Stimulated activated CD4-positive, alpha-beta T cell treated with anti-CD3 and anti-CD28 coated beads, Interleukin-12 subunit alpha, Interleukin-12 subunit beta, amount 100 ng/mL, for 4 hours (primary cell): ENCODE data around the gene SLC2A3.
"Not testable (repeated sequence)": the region's sequence is repeated elsewhere in the genome, so short reads cannot be mapped to it uniquely, and the experiment has no call there.

Source experiments
- DNase-seq: peaks from one replicate; pipeline ENCODE4 v3.0.0-alpha.2; 2020

SLC2A3 gene

DNA sequence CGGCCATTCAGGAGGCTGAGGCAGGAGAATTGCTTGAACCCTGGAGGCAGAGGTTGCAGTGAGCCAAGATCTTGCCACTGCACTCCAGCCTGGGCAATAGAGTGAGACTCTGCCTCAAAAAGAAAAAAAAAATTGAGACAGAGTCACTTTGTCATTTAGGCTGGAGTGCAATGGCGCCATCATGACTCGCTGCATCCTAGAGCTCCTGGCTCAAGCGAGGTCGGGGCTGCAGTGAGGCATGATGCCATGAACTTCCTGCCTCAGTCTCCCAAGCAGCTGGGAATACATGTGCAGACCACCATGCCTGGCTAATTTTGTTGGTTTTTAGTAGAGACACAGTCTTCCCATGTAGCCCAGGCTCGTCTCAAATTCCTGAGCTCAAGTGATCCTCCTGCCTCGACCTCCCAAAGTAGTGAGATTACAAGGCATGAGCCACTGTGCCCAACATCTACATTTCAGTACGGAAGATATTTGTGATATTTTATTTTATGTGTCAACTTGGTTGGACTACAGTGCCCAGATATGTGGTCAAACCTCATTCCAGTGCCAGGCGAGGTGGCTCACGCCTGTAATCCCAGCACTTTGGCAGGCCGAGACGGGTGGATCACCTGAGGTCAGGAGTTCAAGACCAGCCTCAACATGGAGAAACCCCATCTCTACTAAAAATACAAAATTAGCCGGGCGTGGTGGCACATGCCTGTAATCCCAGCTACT, 14.4 kb upstream of the SLC2A3 start:
- DNase-seq, result not testable (repeated sequence)

DNA sequence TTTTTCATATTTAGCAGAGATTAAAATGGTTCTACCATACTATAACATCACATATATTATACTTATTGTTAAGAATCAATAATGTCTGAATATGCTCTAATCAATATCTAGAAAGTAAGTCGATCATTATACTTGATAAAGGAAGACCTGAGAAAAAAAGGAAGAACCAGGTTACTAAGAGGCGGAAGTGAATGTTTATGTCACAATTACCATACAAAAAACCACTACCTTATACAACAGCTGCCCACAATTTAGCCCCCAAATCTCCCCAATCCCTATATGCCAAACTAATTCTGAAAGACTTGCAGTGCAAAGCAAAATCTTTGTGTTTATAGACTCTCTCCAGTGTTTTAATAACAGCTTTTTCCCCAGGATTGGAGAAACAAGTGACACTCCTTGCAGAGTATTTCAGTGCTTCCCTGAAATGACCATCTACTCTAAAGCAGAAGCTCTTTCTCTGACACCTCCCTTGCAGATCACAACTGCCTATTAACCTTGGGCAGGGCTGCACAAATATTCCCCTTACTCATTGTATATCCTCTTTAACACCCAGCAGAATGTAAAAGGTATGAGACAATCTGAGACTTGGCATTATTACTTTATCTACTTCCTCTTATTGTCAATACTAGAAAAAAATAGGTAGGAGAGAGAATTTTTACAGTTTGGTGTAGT, 12.7 kb upstream of the SLC2A3 start:
- no peak for DNase-seq

GRCh38 chr12:7947011-7947410, 11.0 kb upstream of the SLC2A3 start:
- DNase-seq, result no peak

GRCh38 chr12:7944760-7945159, 8.8 kb upstream of the SLC2A3 start:
- DNase-seq, result not testable (repeated sequence)

DNA sequence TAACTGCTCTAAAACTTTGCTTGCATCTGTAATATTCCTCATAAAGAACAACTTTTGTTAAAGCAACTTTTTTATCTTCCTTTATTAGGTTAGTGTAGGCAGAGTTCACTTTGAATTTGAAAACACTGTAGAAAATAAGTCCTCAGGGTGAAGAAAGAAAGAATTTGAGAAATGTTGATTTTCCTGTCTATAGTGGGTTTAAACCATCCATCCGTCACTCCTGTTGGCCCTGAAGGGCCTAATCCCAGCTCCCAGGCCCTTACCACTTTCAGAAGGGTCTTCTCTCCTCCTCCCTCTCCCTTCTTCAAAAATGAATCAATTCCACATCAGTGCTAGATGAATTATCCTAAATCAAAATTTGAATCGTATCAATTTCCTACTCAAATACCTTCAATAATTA, 4.9 kb upstream of the SLC2A3 start:
- no peak for DNase-seq

DNA sequence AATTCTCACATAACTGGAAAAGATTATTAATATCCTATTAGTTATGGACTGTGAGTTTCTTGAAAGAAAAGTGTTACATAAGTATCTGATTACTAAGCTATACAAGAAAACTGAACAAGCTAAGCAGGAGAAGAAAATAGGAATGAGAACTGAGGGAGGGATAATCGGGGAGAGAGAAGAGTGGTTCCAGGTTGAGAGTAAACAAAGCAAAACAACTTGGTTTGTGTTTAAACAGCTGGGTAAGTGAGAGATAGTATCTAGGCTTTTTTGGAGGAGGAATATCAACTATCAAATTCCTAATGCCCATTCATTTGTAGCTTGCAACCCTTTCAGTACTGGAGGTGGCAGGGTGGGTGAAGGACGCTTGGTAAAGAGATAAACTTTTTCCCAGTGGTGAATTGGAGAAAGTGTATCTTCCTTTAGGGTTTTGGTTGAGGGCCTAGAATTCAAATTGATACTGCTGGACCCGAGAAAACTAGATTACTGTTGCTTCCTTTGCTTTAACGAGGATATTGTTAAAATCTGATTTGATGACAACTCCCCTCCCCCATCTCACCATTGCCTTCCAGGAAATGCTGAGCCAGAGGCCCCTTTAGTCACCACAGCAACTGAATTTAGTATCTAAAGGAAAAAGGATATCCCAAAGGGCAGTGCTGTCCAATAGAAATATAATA, 2.0 kb upstream of the SLC2A3 start:
- DNase-seq, result no peak

DNA sequence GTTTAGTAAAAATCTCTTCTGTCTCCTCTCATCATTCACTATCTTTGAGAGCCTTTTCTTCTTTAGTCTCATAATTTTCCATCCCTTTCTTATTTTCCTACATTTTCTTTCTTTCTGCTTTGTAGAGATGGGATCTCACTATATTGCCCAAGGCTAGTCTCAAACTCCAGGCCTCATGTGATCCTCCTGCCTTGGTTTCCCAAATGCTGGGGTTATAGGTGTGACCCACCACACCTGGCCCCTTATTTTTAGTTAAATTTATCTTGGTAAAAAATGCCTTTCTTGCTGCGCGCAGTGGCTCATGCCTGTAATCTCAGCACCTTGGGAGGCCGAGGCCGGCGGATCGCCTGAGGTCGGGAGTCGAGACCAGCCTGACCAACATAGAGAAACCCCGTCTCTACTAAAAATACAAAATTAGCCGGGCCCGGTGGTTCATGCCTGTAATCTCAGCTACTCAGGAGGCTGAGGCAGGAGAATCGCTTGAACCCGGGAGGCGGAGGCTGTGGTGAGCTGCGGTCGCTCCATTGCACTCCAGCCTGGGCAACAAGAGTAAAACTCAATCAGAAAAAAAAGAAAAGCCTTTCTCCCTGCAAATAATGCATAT, 996 bp downstream of the SLC2A3 start:
- DNase-seq, result no peak

GRCh38 chr12:7934091-7934888, 1.7 kb downstream of the SLC2A3 start:
- DNase-seq, result no peak

GRCh38 chr12:7933255-7933726, 2.7 kb downstream of the SLC2A3 start:
- peak; percentile 71 for DNase-seq

GRCh38 chr12:7932599-7933240, 3.3 kb downstream of the SLC2A3 start:
- DNase-seq, result not testable (repeated sequence)

GRCh38 chr12:7929083-7929792, 6.7 kb downstream of the SLC2A3 start:
- no peak for DNase-seq

DNA sequence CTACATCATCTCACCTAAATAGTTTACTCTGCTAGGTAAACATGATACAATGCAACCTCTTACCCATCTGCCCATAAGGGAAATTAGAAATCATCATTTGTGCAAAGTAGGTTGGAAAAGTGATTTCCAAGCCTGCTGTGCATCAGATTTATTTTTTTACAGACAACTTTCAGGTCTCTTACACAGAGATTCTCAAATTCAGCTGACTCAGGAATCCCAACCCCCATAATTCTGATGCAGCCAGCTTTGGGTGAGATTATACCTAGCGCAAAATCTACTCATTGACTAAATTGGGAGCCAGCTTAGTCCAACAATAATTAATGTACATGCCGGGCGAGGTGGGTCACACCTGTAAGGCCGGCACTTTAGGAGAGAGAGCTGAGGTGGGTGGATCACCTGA, 8.5 kb downstream of the SLC2A3 start:
- no peak for DNase-seq

- DNase-seq, result not testable (repeated sequence)
Measured at GRCh38 chr12:7926068-7926666, 9.8 kb downstream of the SLC2A3 start.

- no peak for DNase-seq
Measured at GRCh38 chr12:7923241-7924236, 12.4 kb downstream of the SLC2A3 start.

- DNase-seq, result not testable (repeated sequence)
Measured at GRCh38 chr12:7921181-7921580, 14.8 kb downstream of the SLC2A3 start.

DNA sequence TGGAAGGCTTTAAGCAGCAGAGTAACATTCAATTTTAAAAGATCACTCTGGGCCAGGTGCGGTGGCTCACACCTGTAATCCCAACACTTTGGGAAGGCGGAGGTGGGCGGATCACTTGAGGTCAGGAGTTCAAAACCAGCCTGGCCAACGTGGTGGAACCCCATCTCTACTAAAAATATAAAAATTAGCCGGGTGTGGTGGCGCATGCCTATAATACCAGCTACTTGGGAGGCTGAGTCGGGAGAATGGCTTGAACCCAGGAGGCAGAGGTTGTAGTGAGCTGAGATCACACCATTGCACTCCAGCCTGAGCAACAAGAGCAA, 17.8 kb downstream of the SLC2A3 start:
- not testable (repeated sequence) for DNase-seq

GRCh38 chr12:7917392-7918267, 18.4 kb downstream of the SLC2A3 start:
- DNase-seq, result no peak

GRCh38 chr12:7916936-7917335, 19.1 kb downstream of the SLC2A3 start:
- DNase-seq, result no peak
